Activated naive CD4-positive, alpha-beta T cell treated with anti-CD3 and anti-CD28 coated beads for 36 hours (primary cell): ENCODE results near the gene REELD1. TPM values are rescaled to one million over a fixed set of nuclear protein-coding genes. Genes with fewer than 3 reads are reported as not detected.

Experiments
- CTCF ChIA-PET: fragments of 350-600 bp; sonication (Branson Sonifier 250); formaldehyde crosslinking; loops from one replicate; lab custom pipeline; 2021; ENCODE audit warnings: antibody characterized with exemption; lab: Charles Lee
- DNase-seq: peaks from one replicate; pipeline ENCODE4 v3.0.0-alpha.2; 2020
- H3K27ac Mint-ChIP-seq: one replicate; pipeline ENCODE4 v1.8.0; 2021; ENCODE audit warnings: mild to moderate bottlenecking, mixed read lengths
- H3K27me3 Mint-ChIP-seq: one replicate; pipeline ENCODE4 v1.8.0; 2021; ENCODE audit warnings: low read depth, mixed read lengths
- H3K36me3 Mint-ChIP-seq: one replicate; pipeline ENCODE4 v1.8.0; 2021; ENCODE audit warnings: low read depth, mixed read lengths
- H3K4me1 Mint-ChIP-seq: one replicate; pipeline ENCODE4 v1.8.0; 2021; ENCODE audit warnings: low read depth, mixed read lengths
- H3K4me3 Mint-ChIP-seq: one replicate; pipeline ENCODE4 v1.8.0; 2021; ENCODE audit warnings: mild to moderate bottlenecking, moderate library complexity, mixed read lengths
- H3K9me3 Mint-ChIP-seq: one replicate; pipeline ENCODE4 v1.8.0; 2021; ENCODE audit warnings: mixed read lengths
- intact Hi-C: fragments of 100-400 bp; cut with micrococcal nuclease; formaldehyde crosslinking; loops from one replicate; pipeline ENCODE4 v1.15.1; 2023
- total RNA-seq, 2 experiments: library from RNA; stranded (reverse); gene quantifications; one replicate each; pipeline ENCODE4 v1.2.3, GENCODE V29; 2021

Gene REELD1
- total RNA-seq, 2 experiments from 2014 or later = not detected

DNA sequence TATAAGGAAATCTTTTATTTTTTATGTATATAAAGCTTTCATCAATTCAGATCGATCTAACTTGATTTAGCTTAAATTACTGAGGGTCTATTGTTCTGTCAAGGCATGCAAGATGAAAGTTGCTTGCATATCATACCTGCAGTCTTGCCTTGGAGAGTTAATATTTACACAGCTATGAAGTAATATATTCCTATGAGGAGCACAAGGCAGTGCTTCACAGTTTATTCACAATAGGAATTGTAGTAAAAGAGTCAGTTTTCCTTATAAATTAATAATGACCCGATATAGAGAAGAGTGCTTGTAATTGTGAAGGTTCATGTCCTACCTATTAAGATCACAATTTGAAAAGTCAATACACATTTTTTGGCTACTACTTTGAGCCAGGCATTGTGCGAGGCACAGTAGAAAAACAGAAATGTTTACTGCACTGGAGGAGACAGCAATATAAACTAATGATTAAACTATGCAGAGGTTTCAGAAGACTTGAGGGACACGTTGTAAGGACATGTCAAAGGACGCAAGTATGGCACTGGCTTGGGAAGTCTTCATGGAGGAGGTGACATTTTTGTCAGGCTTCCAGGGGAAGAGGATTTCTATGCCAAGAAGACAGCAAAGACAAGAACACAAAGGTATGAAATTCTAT lies 38.8 kb downstream of the REELD1 start:
- no peak for DNase-seq
- CTCF ChIA-PET = no interaction called here
- Mint-ChIP-seq H3K27ac (no peak overlapping the region), H3K27me3 (no peaks in the 10 kb centered on the region), H3K4me1 (no peaks in the 10 kb centered on the region), H3K4me3 (no peak overlapping the region), H3K36me3 (peaks cover 3% of the 10 kb centered on the region), H3K9me3 (no peaks in the 10 kb centered on the region)
- intact Hi-C loops = no loop called here

DNA sequence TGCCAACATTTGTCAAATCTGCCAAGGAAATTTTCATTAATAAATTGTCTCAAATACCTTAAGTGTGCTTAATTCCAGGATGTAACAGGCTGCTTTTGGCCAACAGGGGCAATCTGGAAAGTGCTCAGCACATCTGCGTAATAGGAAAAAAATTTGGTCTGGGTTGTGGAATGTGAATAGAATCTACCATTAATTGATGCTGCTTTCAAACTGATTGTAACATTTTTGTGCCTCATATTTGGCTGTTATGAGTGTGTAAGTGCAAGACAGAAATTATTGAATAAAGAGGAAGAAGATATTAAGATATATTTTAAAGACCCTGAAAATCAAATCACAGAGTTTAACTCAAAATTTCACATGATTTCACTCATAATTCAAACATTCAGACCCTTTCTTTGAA lies 41.1 kb downstream of the REELD1 start:
- Mint-ChIP-seq H3K4me1 (no peaks in the 10 kb centered on the region), H3K27ac (no peak overlapping the region), H3K4me3 (no peak overlapping the region), H3K9me3 (no peaks in the 10 kb centered on the region), H3K36me3 (peaks cover 8% of the 10 kb centered on the region), H3K27me3 (no peaks in the 10 kb centered on the region)
- DNase-seq = no peak
- intact Hi-C loops = no loop called here
- CTCF ChIA-PET = no interaction called here

DNA sequence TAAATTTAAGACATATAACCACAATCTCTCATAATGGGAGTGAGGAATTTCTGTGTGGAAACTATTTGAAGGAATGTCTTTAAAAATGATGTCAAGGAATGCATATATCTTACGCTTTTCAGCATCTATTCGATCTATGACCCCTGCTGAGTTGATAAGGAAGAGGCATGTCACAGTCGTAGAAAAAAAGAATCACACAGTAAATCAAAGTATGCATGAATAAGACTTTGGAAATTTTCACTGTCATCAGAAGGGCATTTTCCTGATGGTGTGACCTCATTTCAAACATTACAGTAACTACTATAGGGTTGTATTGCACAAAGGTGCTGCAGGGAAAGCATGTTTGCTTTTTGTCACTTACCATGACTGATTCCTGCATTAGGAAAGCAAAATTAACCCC lies 41.5 kb downstream of the REELD1 start:
- no peaks in the 10 kb centered on the region for H3K27me3 Mint-ChIP-seq
- H3K4me1 Mint-ChIP-seq = no peaks in the 10 kb centered on the region
- DNase-seq = no peak
- intact Hi-C loops = no loop called here
- H3K9me3 Mint-ChIP-seq = no peaks in the 10 kb centered on the region
- H3K27ac Mint-ChIP-seq = no peak overlapping the region
- CTCF ChIA-PET = no interaction called here
- H3K4me3 Mint-ChIP-seq = no peak overlapping the region
- peaks cover 8% of the 10 kb centered on the region for H3K36me3 Mint-ChIP-seq

GRCh38 chr4:146256328-146256727 lies 42.0 kb downstream of the REELD1 start:
- CTCF ChIA-PET = no interaction called here
- Mint-ChIP-seq H3K4me1 (no peaks in the 10 kb centered on the region), H3K9me3 (no peaks in the 10 kb centered on the region), H3K27me3 (no peaks in the 10 kb centered on the region), H3K4me3 (no peak overlapping the region), H3K36me3 (peaks cover 8% of the 10 kb centered on the region), H3K27ac (no peak overlapping the region)
- intact Hi-C loops = no loop called here
- DNase-seq = no peak

- no peak overlapping the region for H3K27ac Mint-ChIP-seq
These were observed 43.2 kb downstream of the REELD1 start for GRCh38 chr4:146257511-146257910.

GRCh38 chr4:146260521-146260920 lies 46.2 kb downstream of the REELD1 start:
- DNase-seq = no peak
- no peaks in the 10 kb centered on the region for H3K27me3 Mint-ChIP-seq
- no peak overlapping the region for H3K27ac Mint-ChIP-seq
- intact Hi-C loops = no loop called here
- H3K9me3 Mint-ChIP-seq = no peaks in the 10 kb centered on the region
- H3K36me3 Mint-ChIP-seq = peaks cover 5% of the 10 kb centered on the region
- H3K4me1 Mint-ChIP-seq = no peaks in the 10 kb centered on the region
- CTCF ChIA-PET = interaction anchor here (0.7 kb wide), 1 partner anchor 17 kb away, joined by 3 read pairs; no protein-coding TSS in a partner anchor
- no peak overlapping the region for H3K4me3 Mint-ChIP-seq

More at GRCh38 chr4:146257511-146257910, 43.2 kb downstream of the REELD1 start:
- no peaks in the 10 kb centered on the region for H3K27me3 Mint-ChIP-seq
- intact Hi-C loops = no loop called here
- peaks cover 5% of the 10 kb centered on the region for H3K36me3 Mint-ChIP-seq
- CTCF ChIA-PET = no interaction called here
- no peaks in the 10 kb centered on the region for H3K4me1 Mint-ChIP-seq
- no peak overlapping the region for H3K4me3 Mint-ChIP-seq
- no peaks in the 10 kb centered on the region for H3K9me3 Mint-ChIP-seq
- DNase-seq = no peak

DNA sequence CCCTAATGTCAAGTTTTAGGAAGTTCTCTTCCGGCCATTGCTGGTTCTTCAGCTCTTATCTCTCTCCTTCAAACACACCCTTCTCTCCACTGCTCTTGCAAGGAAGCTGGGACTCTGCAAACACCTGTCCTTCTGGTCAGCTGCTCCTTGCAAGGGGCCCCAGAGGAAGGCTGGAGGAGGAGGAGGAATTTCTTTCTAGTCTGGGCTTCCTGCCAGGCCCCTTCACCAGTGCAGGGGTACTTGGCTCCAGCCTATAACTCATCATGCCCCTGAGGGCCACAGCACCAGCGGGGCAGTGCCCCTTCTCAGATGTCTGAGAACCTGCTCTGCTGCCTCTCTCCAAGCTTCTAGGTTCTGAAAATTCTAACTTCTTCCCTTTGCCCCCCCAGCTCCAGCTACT lies 46.7 kb downstream of the REELD1 start:
- Mint-ChIP-seq H3K9me3 (no peaks in the 10 kb centered on the region), H3K36me3 (peaks cover 5% of the 10 kb centered on the region), H3K27me3 (no peaks in the 10 kb centered on the region), H3K4me1 (no peaks in the 10 kb centered on the region), H3K4me3 (no peak overlapping the region), H3K27ac (no peak overlapping the region)
- intact Hi-C loops = no loop called here
- CTCF ChIA-PET = interaction anchor here (0.7 kb wide), 1 partner anchor 17 kb away, joined by 3 read pairs; no protein-coding TSS in a partner anchor
- no peak for DNase-seq

DNA sequence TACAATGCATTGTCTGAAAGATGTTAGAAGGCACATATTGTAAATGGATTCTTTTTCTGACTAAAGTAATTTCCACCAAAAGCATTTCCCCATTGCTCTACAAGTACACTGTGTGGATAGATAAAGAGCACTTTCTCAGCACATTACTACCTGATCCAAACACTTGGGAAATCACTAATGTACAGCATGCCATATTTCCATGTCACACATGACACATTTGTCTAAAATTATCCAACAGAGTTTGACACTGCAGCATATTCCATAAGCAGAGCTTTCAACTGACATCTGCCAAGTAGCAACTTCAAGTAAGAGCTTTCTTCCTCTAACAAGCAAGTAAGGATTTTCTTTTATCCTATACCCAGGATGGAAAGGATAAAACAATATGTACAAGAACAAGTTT lies 49.5 kb downstream of the REELD1 start:
- H3K4me1 Mint-ChIP-seq = no peaks in the 10 kb centered on the region
- no peaks in the 10 kb centered on the region for H3K9me3 Mint-ChIP-seq
- H3K4me3 Mint-ChIP-seq = no peak overlapping the region
- intact Hi-C loops = no loop called here
- H3K27ac Mint-ChIP-seq = no peak overlapping the region
- no peaks in the 10 kb centered on the region for H3K27me3 Mint-ChIP-seq
- CTCF ChIA-PET = interaction anchor here (0.9 kb wide), 2 partner anchors 22 to 79 kb away, joined by 3 read pairs; no protein-coding TSS in a partner anchor
- peaks cover 1% of the 10 kb centered on the region for H3K36me3 Mint-ChIP-seq
- DNase-seq = no peak

DNA sequence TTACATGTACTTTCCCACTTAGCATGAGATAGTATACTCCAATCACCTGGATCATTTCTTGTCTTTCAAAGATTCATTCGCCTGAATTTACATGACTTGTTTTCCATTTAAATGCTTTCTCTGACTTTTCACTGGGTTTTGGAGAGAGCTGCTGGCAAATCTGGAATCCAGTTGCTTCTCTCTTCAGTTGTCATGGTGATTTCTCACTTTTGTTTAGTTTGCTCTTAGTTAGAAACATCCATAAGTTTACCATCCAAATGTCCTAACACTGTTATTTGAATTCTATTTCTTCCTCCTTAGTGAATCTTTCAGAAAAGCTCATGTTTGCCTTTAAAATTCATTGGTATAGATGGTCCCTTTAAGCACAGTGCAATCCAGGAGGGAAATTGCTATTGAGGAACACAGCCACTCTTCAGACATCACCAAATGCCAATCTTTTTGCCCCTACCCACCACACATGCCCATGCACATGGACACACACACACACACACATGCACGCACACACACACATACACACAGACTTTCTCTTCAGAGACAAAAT lies 51.7 kb downstream of the REELD1 start:
- intact Hi-C loops = no loop called here
- no peaks in the 10 kb centered on the region for H3K9me3 Mint-ChIP-seq
- H3K4me3 Mint-ChIP-seq = no peak overlapping the region
- H3K36me3 Mint-ChIP-seq = no peaks in the 10 kb centered on the region
- H3K4me1 Mint-ChIP-seq = no peaks in the 10 kb centered on the region
- CTCF ChIA-PET = no interaction called here
- no peak overlapping the region for H3K27ac Mint-ChIP-seq
- no peak for DNase-seq
- H3K27me3 Mint-ChIP-seq = no peaks in the 10 kb centered on the region

DNA sequence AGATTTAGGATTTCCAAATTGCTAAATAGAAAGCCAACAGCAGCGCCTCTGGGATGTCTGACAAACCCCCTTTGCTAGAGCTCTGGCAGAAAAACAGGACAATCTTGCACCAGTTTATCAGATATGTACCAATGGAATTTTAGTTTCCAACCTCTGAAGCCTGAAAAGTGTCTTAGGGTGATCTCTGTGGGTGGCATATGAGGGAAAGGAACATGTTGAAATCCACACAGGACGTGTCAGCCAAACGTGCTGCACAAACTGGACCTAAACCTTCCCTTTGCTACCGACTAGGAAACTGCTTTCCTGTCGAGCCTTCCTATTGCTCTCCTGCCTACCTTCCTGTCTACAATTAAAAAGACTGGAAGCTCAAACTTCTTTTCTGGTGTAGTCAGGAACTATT lies 53.5 kb downstream of the REELD1 start:
- H3K27me3 Mint-ChIP-seq = no peaks in the 10 kb centered on the region
- H3K4me3 Mint-ChIP-seq = no peak overlapping the region
- H3K4me1 Mint-ChIP-seq = no peaks in the 10 kb centered on the region
- H3K9me3 Mint-ChIP-seq = no peaks in the 10 kb centered on the region
- CTCF ChIA-PET = no interaction called here
- no peak for DNase-seq
- H3K27ac Mint-ChIP-seq = no peak overlapping the region
- H3K36me3 Mint-ChIP-seq = no peaks in the 10 kb centered on the region
- intact Hi-C loops = no loop called here

DNA sequence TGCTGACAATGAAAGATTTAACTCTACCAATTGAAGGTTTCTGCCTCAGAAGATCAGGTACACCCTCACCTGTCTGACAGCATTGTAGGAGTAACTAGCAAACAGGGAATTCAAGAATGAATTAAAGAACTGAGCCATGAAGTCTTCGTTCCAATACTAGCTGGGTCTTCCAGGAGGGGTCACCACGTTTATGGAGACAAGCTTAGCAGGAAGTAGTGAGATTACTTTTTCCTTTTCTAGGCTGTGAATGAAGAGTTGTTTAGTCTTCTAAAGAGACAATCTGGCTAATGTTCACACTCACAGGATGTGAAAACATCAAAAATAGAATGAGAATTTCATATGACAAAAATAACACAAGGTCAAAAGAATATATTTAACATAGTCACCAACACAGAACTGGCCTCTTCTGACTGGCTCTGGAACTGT lies 54.9 kb downstream of the REELD1 start:
- H3K36me3 Mint-ChIP-seq = no peaks in the 10 kb centered on the region
- no peaks in the 10 kb centered on the region for H3K9me3 Mint-ChIP-seq
- no peaks in the 10 kb centered on the region for H3K27me3 Mint-ChIP-seq
- H3K27ac Mint-ChIP-seq = no peak overlapping the region
- CTCF ChIA-PET = no interaction called here
- intact Hi-C loops = no loop called here
- H3K4me1 Mint-ChIP-seq = no peaks in the 10 kb centered on the region
- no peak overlapping the region for H3K4me3 Mint-ChIP-seq
- no peak for DNase-seq

DNA sequence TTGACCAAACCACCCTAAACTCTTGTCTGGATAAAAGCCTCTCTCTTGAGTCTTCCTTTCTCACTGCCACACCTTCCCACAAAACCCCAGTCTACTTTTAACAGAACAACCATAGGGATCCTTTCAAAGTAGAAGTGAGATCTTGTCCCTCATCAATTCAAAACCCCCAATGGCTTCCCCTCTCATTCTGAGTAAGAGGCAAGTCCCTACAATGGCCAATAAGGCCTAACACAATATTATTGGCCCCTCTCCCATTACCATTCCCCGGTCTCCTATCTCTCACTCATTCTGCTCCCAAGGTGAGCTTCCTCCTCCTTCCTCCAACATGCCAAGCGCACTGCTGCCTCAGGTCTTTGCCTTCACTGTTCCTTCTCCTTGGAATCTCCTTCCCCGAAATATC lies 57.1 kb downstream of the REELD1 start:
- no peak overlapping the region for H3K4me3 Mint-ChIP-seq
- no peaks in the 10 kb centered on the region for H3K36me3 Mint-ChIP-seq
- no peaks in the 10 kb centered on the region for H3K27me3 Mint-ChIP-seq
- CTCF ChIA-PET = no interaction called here
- H3K9me3 Mint-ChIP-seq = no peaks in the 10 kb centered on the region
- DNase-seq = no peak
- H3K27ac Mint-ChIP-seq = no peak overlapping the region
- intact Hi-C loops = no loop called here
- H3K4me1 Mint-ChIP-seq = no peaks in the 10 kb centered on the region

DNA sequence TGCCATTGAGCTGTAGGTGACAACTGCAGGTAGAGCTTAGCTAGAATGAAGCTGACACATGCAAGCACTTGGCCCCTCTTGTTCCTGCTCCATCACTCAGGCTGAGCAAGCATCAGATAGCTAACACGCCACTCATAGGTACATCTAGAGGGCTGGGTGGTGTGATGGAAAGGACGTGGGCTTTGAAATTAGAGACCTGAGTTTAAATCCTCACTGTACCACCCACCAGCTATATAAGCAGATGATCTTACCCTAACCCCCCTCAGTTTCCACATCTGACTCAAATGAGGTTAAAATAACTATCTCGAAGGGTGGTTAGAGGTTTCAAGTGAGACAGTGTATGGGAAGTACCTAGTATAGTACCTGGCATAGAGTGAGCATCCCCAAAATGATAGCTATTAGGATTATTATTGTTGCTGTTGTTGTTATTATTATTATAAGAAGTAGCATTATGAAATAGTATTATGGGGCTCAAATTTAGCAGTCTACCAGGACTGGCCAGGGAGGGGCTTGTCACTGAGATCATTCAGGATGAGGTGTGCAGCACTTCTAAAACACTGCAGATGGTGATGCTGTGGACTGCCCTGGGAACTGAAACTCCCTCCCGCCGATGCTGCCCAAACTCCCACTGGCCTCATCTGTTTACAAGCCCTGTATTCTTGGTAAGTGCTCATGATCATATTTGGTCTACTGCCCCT lies 59.0 kb downstream of the REELD1 start:
- no peaks in the 10 kb centered on the region for H3K27me3 Mint-ChIP-seq
- no peak overlapping the region for H3K27ac Mint-ChIP-seq
- no peak overlapping the region for H3K4me3 Mint-ChIP-seq
- H3K4me1 Mint-ChIP-seq = no peaks in the 10 kb centered on the region
- CTCF ChIA-PET = interaction anchor here (0.7 kb wide), 1 partner anchor 11 kb away, joined by 3 read pairs; no protein-coding TSS in a partner anchor
- no peaks in the 10 kb centered on the region for H3K9me3 Mint-ChIP-seq
- DNase-seq = no peak
- H3K36me3 Mint-ChIP-seq = no peaks in the 10 kb centered on the region
- intact Hi-C loops = no loop called here
